Right lobe of liver (tissue), 4 donors: Measurements from ENCODE around the gene BMAL2.

Source experiments
- CTCF ChIP-seq, 4 donors: fragments of 200-600 bp in 3 of 4; fragments of 450-650 bp in 1 of 4; IDR thresholded peaks; one replicate each; pipeline versions ENCODE4 v1.5.1 to v1.8.0; 2016 to 2022; ENCODE audit warnings: antibody characterized with exemption in 4 of 4, mild to moderate bottlenecking in 2 of 4
- POLR2A ChIP-seq: fragments of 450-650 bp; IDR thresholded peaks from one replicate; pipeline ENCODE4 v1.6.1; 2017; ENCODE audit warnings: antibody characterized with exemption, mild to moderate bottlenecking
- donor health status: DM: no; HTN: no; CAD: no.
- donor health status: DM: no; HTN: no; CAD: no.
- donor health status: DM: no; HTN: yes; CAD: no.

GRCh38 chr12:27296674-27297073 is 36.0 kb upstream of the BMAL2 start:
- TF ChIP-seq CTCF (IDR thresholded peaks at IDR 0.05) (no peak), POLR2A (no peak)
